Cardiac septum (tissue), 1 donor: ENCODE data around the gene DUSP11. TPM values are rescaled to one million over a fixed set of nuclear protein-coding genes. Genes with fewer than 3 reads are reported as not detected.
"Not testable (repeated sequence)": the region's sequence is repeated elsewhere in the genome, so short reads cannot be mapped to it uniquely, and the experiment has no call there.

Experiments used
- DNase-seq: peaks from one replicate; pipeline ENCODE4 v3.0.0-alpha.2; 2020; ENCODE audit warnings: low spot score
- intact Hi-C: fragments of 100-400 bp; cut with DNase I; formaldehyde crosslinking; loops from one replicate; pipeline ENCODE4 v1.14.0; 2022
- total RNA-seq: library from RNA; stranded (reverse); fragmentation: NEBNext Ultra II Directional; extraction: Animal tissue kit (Norgen Biotek cat#: 25700); gene quantifications from one replicate; pipeline ENCODE4 v1.2.1, GENCODE V29; 2021
- donor health status: DM: no; HTN: no; CAD: no.

DUSP11 gene
- total RNA-seq, 1 donor from 2014 or later = 10.9 TPM

- intact Hi-C loops = no loop called here
- DNase-seq = no peak
Measured at GRCh38 chr2:73730810-73731209, 49.1 kb downstream of the DUSP11 start.

DNA sequence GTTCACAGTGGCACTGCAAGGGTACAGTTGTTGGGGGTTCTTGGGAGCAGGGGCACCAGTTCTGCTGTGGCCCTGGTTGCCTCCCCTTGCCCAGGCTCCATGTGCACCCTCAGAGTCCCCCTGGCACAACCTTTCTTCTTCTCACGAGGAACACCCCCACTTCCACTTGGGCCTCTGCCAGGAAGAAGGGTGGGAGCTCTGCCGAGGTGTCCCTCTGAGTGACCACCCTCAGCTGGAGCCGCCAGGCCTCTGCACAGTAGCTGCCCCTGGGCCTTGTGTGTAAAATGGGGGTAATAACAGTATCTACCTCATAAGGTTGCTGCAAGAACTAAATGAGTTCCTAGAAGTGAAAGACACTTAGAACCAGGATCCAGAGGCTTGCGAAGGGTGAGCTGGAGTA, 51.2 kb downstream of the DUSP11 start:
- DNase-seq = no peak
- intact Hi-C loops = no loop called here

DNA sequence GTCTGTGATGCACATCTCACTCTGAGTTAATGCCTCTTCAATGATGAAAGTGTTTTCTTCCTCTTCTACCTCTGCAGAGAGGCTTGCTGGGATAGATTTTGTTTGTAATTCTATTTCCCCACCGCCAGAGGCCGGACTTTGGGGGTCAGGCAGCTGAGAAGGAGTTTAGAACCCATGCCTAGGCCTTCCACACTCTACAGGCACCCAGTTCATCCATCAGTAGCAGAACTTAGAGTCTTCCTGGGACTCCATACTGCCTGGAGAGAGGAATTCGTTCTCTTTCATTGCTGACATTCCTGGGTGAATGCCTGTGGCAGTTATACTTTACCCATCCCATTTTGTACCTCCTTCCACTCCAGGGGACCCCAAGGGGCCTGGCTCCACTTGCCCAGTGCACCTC, 51.9 kb downstream of the DUSP11 start:
- intact Hi-C loops = no loop called here
- DNase-seq = no peak

DNA sequence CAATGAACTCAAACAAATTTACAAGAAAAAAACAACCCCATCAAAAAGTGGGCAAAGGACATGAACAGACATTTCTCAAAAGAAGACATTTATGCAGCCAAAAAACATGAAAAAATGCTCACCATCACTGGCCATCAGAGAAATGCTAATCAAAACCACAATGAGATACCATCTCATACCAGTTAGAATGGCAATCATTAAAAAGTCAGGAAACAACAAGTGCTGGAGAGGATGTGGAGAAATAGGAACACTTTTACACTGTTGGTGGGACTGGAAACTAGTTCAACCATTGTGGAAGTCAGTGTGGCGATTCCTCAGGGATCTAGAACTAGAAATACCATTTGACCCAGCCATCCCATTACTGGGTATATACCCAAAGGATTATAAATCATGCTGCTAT, 53.2 kb downstream of the DUSP11 start:
- intact Hi-C loops, DNase-seq: not testable (repeated sequence)

DNA sequence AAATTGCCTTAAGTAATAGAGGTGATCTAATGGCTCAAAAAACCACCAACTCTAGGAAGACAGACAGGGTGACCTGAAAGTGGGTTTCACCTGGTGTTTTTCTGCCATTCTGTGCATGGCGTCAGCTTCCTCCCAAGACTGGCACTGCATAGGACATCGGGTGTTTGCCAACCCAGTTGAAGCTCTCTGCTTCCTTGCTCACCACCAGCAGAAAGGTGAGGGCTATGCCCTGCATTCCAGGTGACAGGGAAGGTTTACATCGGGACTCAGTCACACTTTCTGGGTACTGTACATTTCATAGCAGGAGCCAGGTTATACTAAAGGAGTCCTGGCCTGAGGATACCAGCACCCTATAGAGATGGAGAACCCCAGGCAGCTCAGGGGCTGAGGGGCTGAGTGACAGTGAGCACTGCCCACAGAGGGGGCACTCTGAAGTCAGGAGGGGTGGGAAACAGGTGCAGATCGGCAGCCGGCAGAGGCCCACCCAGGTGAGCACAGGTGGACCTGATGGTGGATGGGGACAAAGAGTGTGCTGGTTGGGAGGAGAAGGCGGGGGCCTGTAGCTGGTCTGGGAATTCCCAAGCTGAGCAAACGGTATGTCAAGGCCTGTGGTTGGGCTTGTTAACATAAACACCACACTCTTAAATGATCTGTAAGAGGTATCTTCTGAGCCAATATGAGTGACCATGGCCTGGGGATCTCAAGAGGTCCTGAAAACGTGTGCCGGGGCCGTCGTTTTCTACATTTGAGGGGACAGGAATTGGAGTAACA, 60.9 kb downstream of the DUSP11 start:
- no peak for DNase-seq
- intact Hi-C loops = no loop called here

GRCh38 chr2:73718421-73718820, 61.5 kb downstream of the DUSP11 start:
- no peak for DNase-seq
- intact Hi-C loops = no loop called here

DNA sequence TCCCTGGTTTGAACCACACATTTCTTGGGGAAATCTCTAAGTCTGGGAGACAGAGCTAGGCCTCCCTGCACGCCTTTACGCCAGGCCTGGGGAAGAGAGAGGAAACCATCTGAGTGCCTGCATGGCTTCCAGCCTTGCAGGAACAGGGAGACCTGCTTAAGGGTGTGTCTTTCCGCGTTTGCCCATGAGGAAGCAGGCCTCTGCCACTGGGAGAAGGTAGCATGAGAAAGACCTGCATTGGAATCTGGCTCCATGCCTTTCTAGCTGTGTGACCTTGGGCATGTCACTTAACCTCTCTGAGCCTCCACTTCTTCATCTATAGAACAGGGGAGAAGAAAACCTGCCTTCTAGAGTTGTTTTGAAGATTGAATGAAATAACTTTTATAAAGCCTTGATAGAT, 62.2 kb downstream of the DUSP11 start:
- DNase-seq, intact Hi-C loops: not testable (repeated sequence)

DNA sequence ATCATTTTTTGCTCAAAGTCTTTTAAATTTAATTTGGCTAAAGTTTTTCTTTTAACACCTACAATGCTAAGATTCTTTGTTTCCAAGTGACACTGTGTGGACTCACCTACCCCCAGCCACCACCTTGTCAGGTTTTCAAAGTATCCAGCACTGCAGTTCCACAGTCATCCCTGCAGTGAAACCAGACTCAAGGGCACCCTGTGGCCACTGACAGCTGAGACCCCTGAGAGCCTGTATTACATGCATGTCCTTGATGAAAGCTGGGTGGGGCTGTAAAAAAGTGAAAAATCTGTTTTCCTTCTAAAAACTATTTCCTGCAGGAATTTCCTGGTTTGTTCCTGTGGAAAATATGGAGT, 62.7 kb downstream of the DUSP11 start:
- DNase-seq = no peak
- intact Hi-C loops = no loop called here

GRCh38 chr2:73716543-73717250, 63.2 kb downstream of the DUSP11 start:
- no peak for DNase-seq
- intact Hi-C loops = no loop called here

DNA sequence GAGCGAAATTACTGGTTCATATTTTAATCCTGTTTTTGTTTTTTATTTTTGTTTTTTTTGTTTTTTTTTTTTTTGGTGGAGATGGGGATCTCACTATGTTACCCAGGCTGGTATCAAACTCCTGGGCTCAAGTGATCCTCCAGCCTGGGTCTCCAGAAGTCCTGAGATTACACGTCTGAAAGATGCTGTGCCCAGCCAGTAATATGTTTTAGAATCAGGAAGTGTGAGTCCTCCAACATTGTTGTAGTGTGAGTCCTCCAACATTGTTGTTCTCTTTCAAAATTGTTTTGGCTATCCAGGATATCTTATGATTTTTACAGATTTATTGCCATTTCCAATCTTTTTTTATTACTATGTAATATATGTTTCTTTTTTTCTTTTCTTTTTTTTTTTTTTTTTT, 65.8 kb downstream of the DUSP11 start:
- intact Hi-C loops = no loop called here
- no peak for DNase-seq

Other genes starting within 250 kb of the DUSP11 start
- not detected for gene NAT8, start 137.7 kb downstream of the DUSP11 start, total RNA-seq
- 14.7 TPM for gene TPRKB, start 42.8 kb downstream of the DUSP11 start, total RNA-seq
- gene C2orf78, start 4.1 kb upstream of the DUSP11 start, total RNA-seq = not detected
- 37.4 TPM for gene STAMBP, start 48.9 kb upstream of the DUSP11 start, total RNA-seq
- gene ACTG2, start 112.9 kb upstream of the DUSP11 start, total RNA-seq = 3.9 TPM
- 23.7 TPM for gene DGUOK, start 146.8 kb upstream of the DUSP11 start, total RNA-seq
- 3.7 TPM for gene TET3, start 204.8 kb upstream of the DUSP11 start, total RNA-seq